Activated CD4-positive, alpha-beta T cell treated with anti-CD3 and anti-CD28 coated beads, Interleukin-2, amount 10 ng/mL, durations not matched to agents 24 days and 14 days (primary cell): ENCODE results near the gene XYLT2. TPM values are rescaled to one million over a fixed set of nuclear protein-coding genes. Genes with fewer than 3 reads are reported as not detected.

Experiments used
- DNase-seq: peaks from one replicate; pipeline ENCODE4 v3.0.0; 2022
- H3K27ac Mint-ChIP-seq: one replicate; pipeline ENCODE4 v1.8.0; 2022; ENCODE audit warnings: mild to moderate bottlenecking, mixed read lengths
- H3K27me3 Mint-ChIP-seq: one replicate; pipeline ENCODE4 v1.8.0; 2022; ENCODE audit warnings: mixed read lengths
- H3K36me3 Mint-ChIP-seq: one replicate; pipeline ENCODE4 v1.8.0; 2022; ENCODE audit warnings: low read depth, mild to moderate bottlenecking, mixed read lengths
- H3K4me1 Mint-ChIP-seq: one replicate; pipeline ENCODE4 v1.8.0; 2021; ENCODE audit warnings: mixed read lengths
- H3K4me3 Mint-ChIP-seq: one replicate; pipeline ENCODE4 v1.8.0; 2022; ENCODE audit warnings: mild to moderate bottlenecking, moderate library complexity, mixed read lengths
- H3K9me3 Mint-ChIP-seq: one replicate; pipeline ENCODE4 v1.8.0; 2021; ENCODE audit warnings: mixed read lengths
- intact Hi-C: fragments of 100-400 bp; cut with micrococcal nuclease; formaldehyde crosslinking; loops from one replicate; pipeline ENCODE4 v1.15.1; 2023
- total RNA-seq: library from RNA; stranded (reverse); gene quantifications from 2 replicates; pipeline ENCODE4 v1.2.3, GENCODE V29; 2022

Gene XYLT2
- total RNA-seq, 1 donor from 2014 or later = 65.3 TPM

GRCh38 chr17:50359005-50359699 lies 13.2 kb downstream of the XYLT2 start:
- peaks cover 32% of the 10 kb centered on the region for H3K36me3 Mint-ChIP-seq
- no peak overlapping the region for H3K27ac Mint-ChIP-seq
- H3K4me3 Mint-ChIP-seq = no peak overlapping the region
- no peak for DNase-seq
- H3K9me3 Mint-ChIP-seq = no peaks in the 10 kb centered on the region
- peaks cover 10% of the 10 kb centered on the region for H3K4me1 Mint-ChIP-seq
- no peaks in the 10 kb centered on the region for H3K27me3 Mint-ChIP-seq
- intact Hi-C loops = no loop called here

- Mint-ChIP-seq H3K27ac (no peak overlapping the region), H3K27me3 (no peaks in the 10 kb centered on the region), H3K9me3 (no peaks in the 10 kb centered on the region), H3K4me3 (no peak overlapping the region), H3K36me3 (peaks cover 23% of the 10 kb centered on the region), H3K4me1 (peaks cover 10% of the 10 kb centered on the region)
- intact Hi-C loops = loop anchor here (5.0 kb wide), 1 partner anchor 37 kb away; the partner anchor contains the start of gene LRRC59
- DNase-seq = no peak
These were observed 14.1 kb downstream of the XYLT2 start for GRCh38 chr17:50359998-50360461.

GRCh38 chr17:50360486-50361115 lies 14.7 kb downstream of the XYLT2 start:
- Mint-ChIP-seq H3K36me3 (peaks cover 21% of the 10 kb centered on the region), H3K27me3 (no peaks in the 10 kb centered on the region), H3K9me3 (no peaks in the 10 kb centered on the region), H3K4me1 (peaks cover 12% of the 10 kb centered on the region), H3K4me3 (no peak overlapping the region), H3K27ac (no peak overlapping the region)
- intact Hi-C loops = loop anchor here (5.0 kb wide), 1 partner anchor 37 kb away; the partner anchor contains the start of gene LRRC59
- no peak for DNase-seq

- H3K27me3 Mint-ChIP-seq = no peaks in the 10 kb centered on the region
- H3K4me1 Mint-ChIP-seq = peaks cover 14% of the 10 kb centered on the region
- peak overlapping the region; percentile 80 for H3K27ac Mint-ChIP-seq
- H3K9me3 Mint-ChIP-seq = no peaks in the 10 kb centered on the region
- DNase-seq = peak; percentile 86
- H3K4me3 Mint-ChIP-seq = no peak overlapping the region
- intact Hi-C loops = loop anchor here (1.0 to 5.0 kb wide), 2 partner anchors 16 to 35 kb away; partner anchors contain the start of genes LRRC59 and XYLT2
- H3K36me3 Mint-ChIP-seq = peaks cover 23% of the 10 kb centered on the region
These were observed 15.9 kb downstream of the XYLT2 start for GRCh38 chr17:50361561-50362480.

DNA sequence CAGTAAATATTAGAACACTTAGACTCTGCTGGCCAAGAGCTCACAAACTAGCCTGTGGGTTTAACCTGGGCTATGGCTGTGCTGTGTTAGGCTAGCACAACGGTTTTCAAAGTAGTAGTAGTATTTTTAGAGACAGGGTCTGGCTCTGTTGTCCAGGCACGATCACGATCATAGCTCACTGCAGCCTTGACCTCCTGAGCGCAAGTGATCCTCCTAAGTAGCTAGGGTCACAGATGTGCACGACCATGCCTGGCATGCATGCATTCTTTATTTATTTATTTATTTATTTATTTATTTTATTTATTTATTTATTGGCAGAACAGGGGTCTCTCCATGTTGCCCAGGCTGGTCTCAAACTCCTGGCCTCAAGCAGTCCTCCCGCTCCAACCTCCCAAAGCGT lies 16.7 kb downstream of the XYLT2 start:
- Mint-ChIP-seq H3K27me3 (no peaks in the 10 kb centered on the region), H3K27ac (peak overlapping the region; percentile 17)
- intact Hi-C loops = loop anchor here (1.0 to 5.0 kb wide), 2 partner anchors 16 to 35 kb away; partner anchors contain the start of genes LRRC59 and XYLT2

GRCh38 chr17:50363217-50364060 lies 17.5 kb downstream of the XYLT2 start:
- peaks cover 15% of the 10 kb centered on the region for H3K4me1 Mint-ChIP-seq
- no peak for DNase-seq
- no peak overlapping the region for H3K4me3 Mint-ChIP-seq
- H3K27ac Mint-ChIP-seq = peak overlapping the region; percentile 45
- no peaks in the 10 kb centered on the region for H3K27me3 Mint-ChIP-seq
- peaks cover 29% of the 10 kb centered on the region for H3K36me3 Mint-ChIP-seq
- intact Hi-C loops = loop anchor here (5.0 kb wide), 1 partner anchor 34 kb away; the partner anchor contains the start of gene LRRC59
- no peaks in the 10 kb centered on the region for H3K9me3 Mint-ChIP-seq

More for the DNA sequence above, 16.7 kb downstream of the XYLT2 start:
- H3K36me3 Mint-ChIP-seq = peaks cover 27% of the 10 kb centered on the region
- no peak overlapping the region for H3K4me3 Mint-ChIP-seq
- DNase-seq = no peak
- H3K4me1 Mint-ChIP-seq = peaks cover 15% of the 10 kb centered on the region
- H3K9me3 Mint-ChIP-seq = no peaks in the 10 kb centered on the region

- no peak for DNase-seq
- intact Hi-C loops = loop anchor here (5.0 kb wide), 1 partner anchor 33 kb away; the partner anchor contains the start of gene LRRC59
- Mint-ChIP-seq H3K36me3 (peaks cover 30% of the 10 kb centered on the region), H3K27me3 (no peaks in the 10 kb centered on the region), H3K27ac (peak overlapping the region; percentile 45), H3K4me1 (peaks cover 15% of the 10 kb centered on the region), H3K4me3 (no peak overlapping the region), H3K9me3 (no peaks in the 10 kb centered on the region)
These were observed 18.1 kb downstream of the XYLT2 start for GRCh38 chr17:50364061-50364458.

- H3K9me3 Mint-ChIP-seq = no peaks in the 10 kb centered on the region
- intact Hi-C loops = loop anchor here (5.0 kb wide), 1 partner anchor 33 kb away; the partner anchor contains the start of gene LRRC59
- no peak for DNase-seq
- H3K36me3 Mint-ChIP-seq = peaks cover 33% of the 10 kb centered on the region
- no peaks in the 10 kb centered on the region for H3K27me3 Mint-ChIP-seq
- H3K27ac Mint-ChIP-seq = no peak overlapping the region
- H3K4me3 Mint-ChIP-seq = no peak overlapping the region
- H3K4me1 Mint-ChIP-seq = peaks cover 15% of the 10 kb centered on the region
These were observed 18.8 kb downstream of the XYLT2 start for GRCh38 chr17:50364715-50365114.

- H3K27ac Mint-ChIP-seq = no peak overlapping the region
- H3K9me3 Mint-ChIP-seq = no peaks in the 10 kb centered on the region
- peaks cover 15% of the 10 kb centered on the region for H3K4me1 Mint-ChIP-seq
- no peak for DNase-seq
- H3K4me3 Mint-ChIP-seq = no peak overlapping the region
- intact Hi-C loops = no loop called here
- H3K27me3 Mint-ChIP-seq = no peaks in the 10 kb centered on the region
- H3K36me3 Mint-ChIP-seq = peaks cover 37% of the 10 kb centered on the region
These were observed 19.2 kb downstream of the XYLT2 start for GRCh38 chr17:50365165-50365564.

GRCh38 chr17:50365649-50366393 lies 19.9 kb downstream of the XYLT2 start:
- H3K27me3 Mint-ChIP-seq = no peaks in the 10 kb centered on the region
- no peak overlapping the region for H3K27ac Mint-ChIP-seq
- intact Hi-C loops = no loop called here
- no peak for DNase-seq
- H3K4me1 Mint-ChIP-seq = peaks cover 17% of the 10 kb centered on the region
- no peak overlapping the region for H3K4me3 Mint-ChIP-seq
- H3K36me3 Mint-ChIP-seq = peaks cover 41% of the 10 kb centered on the region
- H3K9me3 Mint-ChIP-seq = no peaks in the 10 kb centered on the region

DNA sequence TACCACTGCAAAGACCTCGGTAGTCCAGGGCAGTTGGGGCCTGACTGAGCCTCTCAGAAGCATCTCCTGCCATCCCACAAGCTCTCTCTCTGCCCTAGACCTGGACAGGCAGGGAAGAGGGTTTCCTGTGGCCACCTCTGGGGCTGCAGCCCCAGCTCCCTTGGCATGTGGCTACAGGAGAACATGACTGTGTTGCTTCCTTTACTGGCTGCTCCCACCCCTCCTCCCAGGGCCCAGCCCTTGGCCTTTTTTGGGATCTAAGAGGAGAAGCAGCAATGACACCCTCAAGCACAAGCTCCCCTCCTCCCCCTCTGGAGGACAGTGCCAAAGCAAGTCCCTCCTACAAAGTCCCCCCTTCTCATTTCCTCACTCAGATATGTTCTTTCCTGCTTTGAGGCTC lies 21.5 kb downstream of the XYLT2 start:
- H3K9me3 Mint-ChIP-seq = no peaks in the 10 kb centered on the region
- DNase-seq = no peak
- H3K36me3 Mint-ChIP-seq = peaks cover 48% of the 10 kb centered on the region
- peak overlapping the region; percentile 32 for H3K27ac Mint-ChIP-seq
- peaks cover 25% of the 10 kb centered on the region for H3K4me1 Mint-ChIP-seq
- intact Hi-C loops = no loop called here
- no peak overlapping the region for H3K4me3 Mint-ChIP-seq
- H3K27me3 Mint-ChIP-seq = no peaks in the 10 kb centered on the region

DNA sequence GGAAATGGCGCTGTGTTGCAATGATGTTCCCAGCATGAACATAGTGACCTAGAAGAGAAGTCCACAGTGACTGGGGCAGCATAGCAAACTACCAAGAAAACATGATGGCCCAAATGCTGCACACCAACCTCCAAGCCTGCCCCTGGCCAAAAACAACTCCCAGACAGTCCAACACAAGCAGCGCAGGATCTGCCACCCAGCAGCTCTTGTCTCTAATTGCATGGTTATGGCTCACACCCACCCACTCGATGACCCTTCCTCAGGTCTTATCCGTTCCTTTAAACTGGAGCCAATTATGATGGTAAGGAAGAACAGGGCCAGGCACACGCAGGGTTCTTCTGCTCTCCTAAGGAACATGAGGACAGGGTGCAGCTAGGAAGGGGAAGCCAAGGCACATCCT lies 24.1 kb downstream of the XYLT2 start:
- peak overlapping the region; percentile 34 for H3K4me3 Mint-ChIP-seq
- H3K27me3 Mint-ChIP-seq = no peaks in the 10 kb centered on the region
- peaks cover 32% of the 10 kb centered on the region for H3K4me1 Mint-ChIP-seq
- no peak for DNase-seq
- H3K27ac Mint-ChIP-seq = no peak overlapping the region
- no peaks in the 10 kb centered on the region for H3K9me3 Mint-ChIP-seq
- intact Hi-C loops = no loop called here
- H3K36me3 Mint-ChIP-seq = peaks cover 58% of the 10 kb centered on the region
